GM04503 (cell line): ENCODE data around the gene NECTIN2.
A peak's percentile ranks its signal among the peaks of the same experiment; 100 is the strongest.
"Not testable (repeated sequence)": the region's sequence is repeated elsewhere in the genome, so short reads cannot be mapped to it uniquely, and the experiment has no call there.

Source experiments
- DNase-seq: peaks from one replicate; pipeline ENCODE4 v3.0.0-alpha.2; 2012; ENCODE audit warnings: low read depth

Gene NECTIN2

DNA sequence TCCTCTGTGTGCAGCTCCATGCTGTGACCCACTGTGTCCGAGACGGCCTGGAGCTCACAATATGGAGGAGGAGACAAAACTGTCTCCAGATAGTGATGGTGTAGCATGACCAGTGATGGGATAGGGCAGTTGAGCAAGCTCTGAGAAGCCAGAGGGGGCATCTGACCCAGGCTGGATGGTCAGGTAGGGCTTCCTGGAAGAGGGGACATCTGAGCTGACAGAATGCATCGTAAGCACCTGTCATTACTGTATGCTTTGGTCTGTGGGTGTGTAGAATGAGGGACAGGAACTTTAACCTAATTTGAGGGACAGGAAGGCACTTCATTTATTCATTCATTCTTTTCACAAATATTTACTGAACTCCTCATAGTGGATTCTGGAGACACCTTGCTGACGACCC, 38.5 kb downstream of the NECTIN2 start:
- no peak for DNase-seq

- no peak for DNase-seq
Observed at GRCh38 chr19:44886141-44886540, 40.0 kb downstream of the NECTIN2 start.

GRCh38 chr19:44887648-44888047, 41.6 kb downstream of the NECTIN2 start:
- DNase-seq, result no peak

GRCh38 chr19:44888335-44888734, 42.2 kb downstream of the NECTIN2 start:
- not testable (repeated sequence) for DNase-seq

GRCh38 chr19:44889830-44890365, 43.8 kb downstream of the NECTIN2 start:
- no peak for DNase-seq

DNA sequence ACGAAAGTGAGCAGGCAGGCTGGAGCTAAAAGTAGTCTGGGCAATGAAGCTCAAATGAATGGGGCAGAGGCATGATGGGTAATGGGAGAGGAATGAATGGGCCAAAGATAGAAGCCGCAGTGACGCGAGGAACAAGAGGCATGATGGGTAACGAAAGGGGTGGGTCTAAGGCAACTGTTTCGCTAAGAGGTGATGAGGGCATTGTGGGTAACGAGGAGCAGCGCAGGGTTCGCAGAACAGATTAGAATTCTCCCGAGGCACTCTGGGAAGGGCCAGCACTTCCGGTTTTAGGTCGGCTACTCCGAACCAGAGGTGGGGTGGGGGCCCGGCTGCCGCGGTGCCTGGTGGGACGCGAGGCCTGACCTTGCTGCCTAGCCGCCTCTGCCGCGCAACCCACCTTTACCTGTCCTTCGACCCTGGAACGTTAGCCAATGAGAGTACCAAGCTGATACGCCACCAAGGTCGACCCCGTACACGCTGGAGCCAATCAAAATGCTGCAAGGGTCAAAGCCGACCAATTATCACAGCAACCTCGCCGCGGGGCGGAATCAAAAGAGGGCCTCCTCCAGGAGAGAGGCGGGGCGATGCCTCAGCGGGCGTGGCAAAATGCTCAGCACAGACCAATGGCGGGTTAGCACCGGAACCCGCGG, 44.4 kb downstream of the NECTIN2 start:
- DNase-seq, result peak; percentile 99

- no peak for DNase-seq
Observed at GRCh38 chr19:44891016-44891882, 45.2 kb downstream of the NECTIN2 start, which contains the start of gene TOMM40. Gene TOMM40 (plus strand): TSS chr19:44891254. CDS start chr19:44891416, 162 bp downstream.

GRCh38 chr19:44892932-44893331, 46.8 kb downstream of the NECTIN2 start:
- no peak for DNase-seq

- DNase-seq, result no peak
Observed at GRCh38 chr19:44893332-44894051, 47.4 kb downstream of the NECTIN2 start.

GRCh38 chr19:44894052-44894400, 47.9 kb downstream of the NECTIN2 start:
- DNase-seq, result no peak

DNA sequence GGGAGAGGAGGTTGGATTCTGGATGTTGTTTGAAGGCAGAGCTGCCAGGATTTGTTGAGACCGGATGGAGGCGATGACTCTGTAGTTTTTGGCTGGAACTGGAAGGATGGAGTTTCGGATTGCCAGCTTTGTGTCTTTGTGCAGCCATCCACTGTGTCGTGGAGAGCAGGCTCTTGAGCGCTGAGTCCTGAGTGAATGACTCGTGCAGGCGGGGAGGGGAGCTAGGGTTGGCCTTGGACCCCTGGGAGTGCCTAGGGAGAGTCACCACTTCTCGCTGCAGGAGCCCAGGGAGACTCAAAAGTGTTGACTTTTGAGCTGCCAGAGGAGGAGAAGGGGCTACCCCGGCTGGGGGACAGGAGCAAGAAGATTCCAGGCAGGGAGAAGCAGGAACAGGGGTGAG, 48.8 kb downstream of the NECTIN2 start:
- DNase-seq, result no peak

DNA sequence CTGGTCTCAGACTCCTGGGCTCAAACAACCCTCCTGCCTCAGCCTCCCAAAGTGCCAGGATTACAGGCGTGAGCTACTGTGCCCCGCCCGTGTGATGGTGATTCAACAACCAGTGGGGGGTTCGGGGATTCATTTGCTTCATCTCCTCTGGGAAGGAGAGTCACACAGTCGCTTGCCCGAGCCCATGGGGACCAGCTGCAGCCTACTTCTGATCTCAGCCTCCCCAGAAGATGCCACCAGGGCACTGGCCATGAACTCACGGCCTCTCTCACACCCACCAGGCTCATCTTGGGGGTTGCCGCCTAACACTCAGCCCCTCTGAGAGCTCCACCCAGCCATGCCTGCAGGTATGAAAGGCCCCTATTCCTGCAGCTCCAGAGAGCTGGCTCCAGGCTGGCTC, 51.7 kb downstream of the NECTIN2 start:
- DNase-seq, result no peak

- DNase-seq, result no peak
Observed at GRCh38 chr19:44900328-44901244, 54.5 kb downstream of the NECTIN2 start.

DNA sequence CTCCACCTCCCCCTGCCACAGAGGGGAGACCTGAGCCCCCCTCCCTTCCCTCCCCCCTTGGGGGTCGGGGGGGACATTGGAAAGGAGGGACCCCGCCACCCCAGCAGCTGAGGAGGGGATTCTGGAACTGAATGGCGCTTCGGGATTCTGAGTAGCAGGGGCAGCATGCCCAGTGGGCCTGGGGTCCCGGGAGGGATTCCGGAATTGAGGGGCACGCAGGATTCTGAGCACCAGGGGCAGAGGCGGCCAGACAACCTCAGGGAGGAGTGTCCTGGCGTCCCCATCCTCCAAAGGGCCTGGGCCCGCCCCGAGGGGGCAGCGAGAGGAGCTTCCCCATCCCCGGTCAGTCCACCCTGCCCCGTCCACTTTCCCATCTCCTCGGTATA, 57.1 kb downstream of the NECTIN2 start:
- no peak for DNase-seq

- no peak for DNase-seq
Observed at GRCh38 chr19:44903602-44904425, 57.7 kb downstream of the NECTIN2 start.

DNA sequence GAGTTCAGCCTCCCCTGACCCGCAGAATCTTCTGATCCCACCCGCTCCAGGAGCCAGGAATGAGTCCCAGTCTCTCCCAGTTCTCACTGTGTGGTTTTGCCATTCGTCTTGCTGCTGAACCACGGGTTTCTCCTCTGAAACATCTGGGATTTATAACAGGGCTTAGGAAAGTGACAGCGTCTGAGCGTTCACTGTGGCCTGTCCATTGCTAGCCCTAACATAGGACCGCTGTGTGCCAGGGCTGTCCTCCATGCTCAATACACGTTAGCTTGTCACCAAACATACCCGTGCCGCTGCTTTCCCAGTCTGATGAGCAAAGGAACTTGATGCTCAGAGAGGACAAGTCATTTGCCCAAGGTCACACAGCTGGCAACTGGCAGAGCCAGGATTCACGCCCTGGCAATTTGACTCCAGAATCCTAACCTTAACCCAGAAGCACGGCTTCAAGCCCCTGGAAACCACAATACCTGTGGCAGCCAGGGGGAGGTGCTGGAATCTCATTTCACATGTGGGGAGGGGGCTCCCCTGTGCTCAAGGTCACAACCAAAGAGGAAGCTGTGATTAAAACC, 58.4 kb downstream of the NECTIN2 start:
- no peak for DNase-seq

DNA sequence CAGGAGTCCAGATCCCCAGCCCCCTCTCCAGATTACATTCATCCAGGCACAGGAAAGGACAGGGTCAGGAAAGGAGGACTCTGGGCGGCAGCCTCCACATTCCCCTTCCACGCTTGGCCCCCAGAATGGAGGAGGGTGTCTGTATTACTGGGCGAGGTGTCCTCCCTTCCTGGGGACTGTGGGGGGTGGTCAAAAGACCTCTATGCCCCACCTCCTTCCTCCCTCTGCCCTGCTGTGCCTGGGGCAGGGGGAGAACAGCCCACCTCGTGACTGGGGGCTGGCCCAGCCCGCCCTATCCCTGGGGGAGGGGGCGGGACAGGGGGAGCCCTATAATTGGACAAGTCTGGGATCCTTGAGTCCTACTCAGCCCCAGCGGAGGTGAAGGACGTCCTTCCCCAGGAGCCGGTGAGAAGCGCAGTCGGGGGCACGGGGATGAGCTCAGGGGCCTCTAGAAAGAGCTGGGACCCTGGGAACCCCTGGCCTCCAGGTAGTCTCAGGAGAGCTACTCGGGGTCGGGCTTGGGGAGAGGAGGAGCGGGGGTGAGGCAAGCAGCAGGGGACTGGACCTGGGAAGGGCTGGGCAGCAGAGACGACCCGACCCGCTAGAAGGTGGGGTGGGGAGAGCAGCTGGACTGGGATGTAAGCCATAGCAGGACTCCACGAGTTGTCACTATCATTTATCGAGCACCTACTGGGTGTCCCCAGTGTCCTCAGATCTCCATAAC, 59.5 kb downstream of the NECTIN2 start, which contains the start of gene APOE:
TSS of gene APOE (plus strand) at position 360 of the 724 bp plus-strand sequence. CDS start 829 bp downstream, outside the sequence.
- DNase-seq, result no peak

GRCh38 chr19:44907613-44908012, 61.5 kb downstream of the NECTIN2 start:
- DNase-seq, result no peak

- DNase-seq, result no peak
Observed at GRCh38 chr19:44908074-44908835, 62.2 kb downstream of the NECTIN2 start.
